HEK293T (cell line): ENCODE data around the gene ODAD4.

Source experiments
- CTCF ChIA-PET: fragments of 350-600 bp; formaldehyde crosslinking; extraction: SDS; loops from one replicate; lab custom pipeline; 2021; ENCODE audit warnings: antibody characterized with exemption, inconsistent platforms; lab: Yijun Ruan, JAX
- POLR2A ChIA-PET: fragments of 350-600 bp; formaldehyde crosslinking; extraction: SDS; loops from one replicate; lab custom pipeline; 2020; ENCODE audit warnings: antibody characterized with exemption, inconsistent platforms; lab: Yijun Ruan, JAX
- DNase-seq: peaks from one replicate; pipeline ENCODE4 v3.0.0; 2012; ENCODE audit warnings: mixed read lengths; ENCODE audit errors: extremely low spot score
- ARNT ChIP-seq: fragments of 450-650 bp; IDR thresholded peaks from 2 replicates; pipeline ENCODE4 v1.6.1; 2017; ENCODE audit warnings: mild to moderate bottlenecking
- BHLHE40 ChIP-seq: fragments of 450-650 bp; IDR thresholded peaks from 2 replicates; pipeline ENCODE4 v1.6.1; 2016; ENCODE audit warnings: mild to moderate bottlenecking, moderate library complexity, borderline replicate concordance
- CTBP1 ChIP-seq: fragments of 450-650 bp; IDR thresholded peaks from 2 replicates; pipeline ENCODE4 v1.6.1; 2016; ENCODE audit warnings: borderline replicate concordance
- ELF4 ChIP-seq: fragments of 450-650 bp; IDR thresholded peaks from 2 replicates; pipeline ENCODE4 v1.6.1; 2017; ENCODE audit warnings: antibody characterized with exemption
- FOXA1 ChIP-seq: fragments of 450-650 bp; IDR thresholded peaks from 2 replicates; pipeline ENCODE4 v1.6.1; 2016; ENCODE audit warnings: mild to moderate bottlenecking
- FOXK2 ChIP-seq: fragments of 450-650 bp; IDR thresholded peaks from 2 replicates; pipeline ENCODE4 v1.6.1; 2016; ENCODE audit warnings: mild to moderate bottlenecking
- FOXM1 ChIP-seq: fragments of 450-650 bp; IDR thresholded peaks from 2 replicates; pipeline ENCODE4 v1.6.1; 2017; ENCODE audit warnings: mild to moderate bottlenecking, borderline replicate concordance
- HDGF ChIP-seq: fragments of 450-650 bp; IDR thresholded peaks from 2 replicates; pipeline ENCODE4 v1.6.1; 2017; ENCODE audit warnings: antibody characterized with exemption, borderline replicate concordance
- L3MBTL2 ChIP-seq: fragments of 450-650 bp; conservative IDR thresholded peaks from 2 replicates; pipeline ENCODE4 v1.6.1; 2016; ENCODE audit warnings: mild to moderate bottlenecking
- LEF1 ChIP-seq: fragments of 450-650 bp; IDR thresholded peaks from 2 replicates; pipeline ENCODE4 v1.6.1; 2017; ENCODE audit warnings: mild to moderate bottlenecking, borderline replicate concordance
- NFRKB ChIP-seq: fragments of 450-650 bp; IDR thresholded peaks from 2 replicates; pipeline ENCODE4 v1.6.1; 2016; ENCODE audit warnings: mild to moderate bottlenecking, moderate library complexity
- PKNOX1 ChIP-seq: fragments of 450-650 bp; IDR thresholded peaks from 2 replicates; pipeline ENCODE4 v1.6.1; 2016
- SP1 ChIP-seq: fragments of 450-650 bp; IDR thresholded peaks from 2 replicates; pipeline ENCODE4 v1.6.1; 2017
- SUZ12 ChIP-seq: fragments of 450-650 bp; IDR thresholded peaks from 2 replicates; pipeline ENCODE4 v1.6.1; 2016; ENCODE audit warnings: mild to moderate bottlenecking
- TARDBP ChIP-seq: fragments of 450-650 bp; IDR thresholded peaks from 2 replicates; pipeline ENCODE4 v1.6.1; 2016
- ZNF384 ChIP-seq: fragments of 450-650 bp; IDR thresholded peaks from 2 replicates; pipeline ENCODE4 v1.6.1; 2016

ODAD4 gene

GRCh38 chr17:41941168-41941567 lies 10.8 kb downstream of the ODAD4 start:
- ChIA-PET POLR2A (interaction anchor here (4.1 kb wide), 1 partner anchor 11 kb away, joined by 35 read pairs; the partner anchor contains the start of gene ODAD4), CTCF (interaction anchor here (1.3 to 1.5 kb wide), 2 partner anchors 11 to 18 kb away, joined by 3 to 4 read pairs; partner anchors contain the start of gene ODAD4)
- TF ChIP-seq ZNF384 (no peak), ARNT (no peak), FOXA1 (no peak), SUZ12 (no peak), FOXK2 (no peak), L3MBTL2 (no peak), TARDBP (no peak), NFRKB (no peak), FOXM1 (no peak), ELF4 (no peak)
- DNase-seq: no peak

- no peak for DNase-seq
- no peak for TF ChIP-seq PKNOX1
- TF ChIP-seq FOXK2: no peak
- TF ChIP-seq ZNF384: no peak
- no peak for TF ChIP-seq SUZ12
- no peak for TF ChIP-seq FOXA1
- TF ChIP-seq HDGF: no peak
- no peak for TF ChIP-seq ARNT
- TF ChIP-seq L3MBTL2: no peak
- no peak for TF ChIP-seq FOXM1
- no peak for TF ChIP-seq BHLHE40
- TF ChIP-seq ELF4: no peak
- no peak for TF ChIP-seq TARDBP
- no peak for TF ChIP-seq NFRKB
- no peak for TF ChIP-seq LEF1
- no peak for TF ChIP-seq CTBP1
- TF ChIP-seq SP1: no peak
- ChIA-PET CTCF (interaction anchor here (0.6 to 1.3 kb wide), 2 partner anchors 16 to 21 kb away, joined by 4 read pairs; no protein-coding TSS in a partner anchor), POLR2A (interaction anchor here (1.6 kb wide), 1 partner anchor 13 kb away, joined by 7 read pairs; the partner anchor contains the start of gene ODAD4)
Measured at GRCh38 chr17:41942626-41943373, 12.4 kb downstream of the ODAD4 start.

GRCh38 chr17:41943492-41943891 lies 13.1 kb downstream of the ODAD4 start:
- CTCF ChIA-PET: no interaction called here
- no peak for TF ChIP-seq FOXK2
- no peak for TF ChIP-seq FOXA1
- no peak for TF ChIP-seq LEF1
- TF ChIP-seq L3MBTL2: no peak
- TF ChIP-seq ZNF384: no peak
- no peak for TF ChIP-seq PKNOX1
- no peak for TF ChIP-seq NFRKB
- TF ChIP-seq SUZ12: no peak
- TF ChIP-seq CTBP1: no peak
- TF ChIP-seq HDGF: no peak
- no peak for TF ChIP-seq ARNT
- TF ChIP-seq TARDBP: no peak
- TF ChIP-seq SP1: no peak
- TF ChIP-seq ELF4: no peak
- TF ChIP-seq FOXM1: no peak
- POLR2A ChIA-PET: interaction anchor here (1.6 kb wide), 1 partner anchor 13 kb away, joined by 7 read pairs; the partner anchor contains the start of gene ODAD4
- no peak for DNase-seq

GRCh38 chr17:41944943-41945342 lies 14.5 kb downstream of the ODAD4 start:
- no peak for TF ChIP-seq BHLHE40
- TF ChIP-seq CTBP1: no peak
- TF ChIP-seq FOXA1: no peak
- TF ChIP-seq L3MBTL2: no peak
- no peak for TF ChIP-seq LEF1
- TF ChIP-seq SP1: no peak
- TF ChIP-seq NFRKB: no peak
- no peak for TF ChIP-seq PKNOX1
- no peak for TF ChIP-seq ARNT
- TF ChIP-seq ELF4: no peak
- TF ChIP-seq FOXK2: no peak
- TF ChIP-seq SUZ12: no peak
- TF ChIP-seq TARDBP: no peak
- no peak for TF ChIP-seq HDGF
- no peak for TF ChIP-seq ZNF384
- TF ChIP-seq FOXM1: no peak
- DNase-seq: no peak
- CTCF ChIA-PET: no interaction called here
- POLR2A ChIA-PET: interaction anchor here (1.2 kb wide), 1 partner anchor 16 kb away, joined by 3 read pairs; no protein-coding TSS in a partner anchor

GRCh38 chr17:41948762-41949460 lies 18.5 kb downstream of the ODAD4 start:
- no peak for DNase-seq
- ChIA-PET POLR2A (interaction anchor here (1.1 to 1.7 kb wide), 3 partner anchors 18 to 30 kb away, joined by 3 to 6 read pairs (median 3); partner anchors contain the start of genes ACLY, CNP and ODAD4), CTCF (interaction anchor here (1.1 to 1.7 kb wide), 2 partner anchors 11 to 213 kb away, joined by 3 to 4 read pairs; no protein-coding TSS in a partner anchor)
- no peak for TF ChIP-seq LEF1
- no peak for TF ChIP-seq NFRKB
- no peak for TF ChIP-seq ARNT
- no peak for TF ChIP-seq ELF4
- no peak for TF ChIP-seq CTBP1
- no peak for TF ChIP-seq SP1
- no peak for TF ChIP-seq FOXM1
